AG09309 (cell line): ENCODE data around the gene COASY.
"Not testable (repeated sequence)": the region's sequence is repeated elsewhere in the genome, so short reads cannot be mapped to it uniquely, and the experiment has no call there.

Source experiments
- DNase-seq: peaks from one replicate; pipeline ENCODE4 v3.0.0-alpha.2; 2010; ENCODE audit warnings: low read depth
- H3K4me3 ChIP-seq: 2 replicates; pipeline ENCODE4 v1.5.1; 2011; ENCODE audit warnings: mild to moderate bottlenecking, low read depth, low read length, moderate library complexity; ENCODE audit not compliant: control insufficient read depth
- TF ChIP-seq, protein P1 (sequence below): IDR thresholded peaks from 2 replicates; pipeline ENCODE4 v1.5.1; 2011; ENCODE audit warnings: mild to moderate bottlenecking, low read depth, low read length, inconsistent platforms; ENCODE audit not compliant: insufficient read depth, control insufficient read depth; ENCODE audit errors: missing control alignments

COASY gene

DNA sequence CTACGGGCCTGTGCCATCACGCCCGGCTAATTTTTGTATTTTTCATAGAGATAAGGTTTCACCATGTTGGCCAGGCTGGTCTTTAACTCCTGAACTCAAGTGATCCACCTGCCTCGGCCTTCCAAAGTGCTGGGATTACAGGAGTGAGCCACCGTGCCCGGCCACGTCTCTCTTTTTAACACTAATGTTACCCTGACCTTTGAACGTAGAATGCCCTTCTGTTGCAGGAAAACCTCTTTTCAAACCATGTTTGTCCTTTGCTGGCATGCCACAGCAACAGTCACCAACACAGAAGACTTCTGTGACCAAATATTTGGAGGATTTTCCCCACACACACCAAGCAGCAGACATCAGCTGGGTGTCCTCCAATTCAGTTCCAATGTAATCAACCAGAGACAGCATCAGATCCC, 17.1 kb upstream of the COASY start:
- TF ChIP-seq, protein P1, sequence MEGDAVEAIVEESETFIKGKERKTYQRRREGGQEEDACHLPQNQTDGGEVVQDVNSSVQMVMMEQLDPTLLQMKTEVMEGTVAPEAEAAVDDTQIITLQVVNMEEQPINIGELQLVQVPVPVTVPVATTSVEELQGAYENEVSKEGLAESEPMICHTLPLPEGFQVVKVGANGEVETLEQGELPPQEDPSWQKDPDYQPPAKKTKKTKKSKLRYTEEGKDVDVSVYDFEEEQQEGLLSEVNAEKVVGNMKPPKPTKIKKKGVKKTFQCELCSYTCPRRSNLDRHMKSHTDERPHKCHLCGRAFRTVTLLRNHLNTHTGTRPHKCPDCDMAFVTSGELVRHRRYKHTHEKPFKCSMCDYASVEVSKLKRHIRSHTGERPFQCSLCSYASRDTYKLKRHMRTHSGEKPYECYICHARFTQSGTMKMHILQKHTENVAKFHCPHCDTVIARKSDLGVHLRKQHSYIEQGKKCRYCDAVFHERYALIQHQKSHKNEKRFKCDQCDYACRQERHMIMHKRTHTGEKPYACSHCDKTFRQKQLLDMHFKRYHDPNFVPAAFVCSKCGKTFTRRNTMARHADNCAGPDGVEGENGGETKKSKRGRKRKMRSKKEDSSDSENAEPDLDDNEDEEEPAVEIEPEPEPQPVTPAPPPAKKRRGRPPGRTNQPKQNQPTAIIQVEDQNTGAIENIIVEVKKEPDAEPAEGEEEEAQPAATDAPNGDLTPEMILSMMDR, result no peak

DNA sequence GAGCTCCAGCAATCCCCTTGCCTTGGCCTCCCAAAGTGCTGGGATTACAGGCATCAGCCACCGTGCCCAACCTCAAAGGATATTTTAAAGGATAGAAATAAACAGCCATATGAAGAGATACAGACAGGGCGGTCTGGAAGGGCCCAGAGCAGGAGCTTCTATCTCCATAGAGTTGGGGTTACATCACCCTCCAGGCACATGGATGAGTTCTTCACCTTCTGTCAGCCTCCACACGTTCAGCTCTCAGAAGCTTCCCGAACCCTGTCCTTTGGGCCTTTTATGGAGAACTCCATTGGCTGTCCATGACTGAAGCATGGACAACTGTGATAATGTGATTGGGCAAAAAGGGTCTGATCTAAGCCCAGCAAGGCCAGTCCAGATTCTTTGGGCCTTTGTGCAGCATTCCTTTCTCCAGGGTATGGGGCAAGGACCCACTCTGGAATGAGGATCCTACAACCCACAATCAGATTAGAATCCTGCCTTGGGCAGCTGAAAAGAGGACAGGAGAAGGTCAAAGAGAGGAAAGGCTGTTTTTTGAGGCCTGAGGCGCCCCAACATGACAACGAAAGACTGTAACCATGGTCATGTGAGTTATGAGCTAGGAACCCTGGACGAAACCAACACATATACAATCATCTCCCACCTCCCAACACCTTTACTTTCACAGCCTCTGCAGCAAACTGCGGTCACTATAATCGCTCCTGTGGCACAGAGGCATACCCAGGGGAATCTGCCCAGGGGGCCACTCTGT, 16.0 kb upstream of the COASY start:
- DNase-seq, H3K4me3 ChIP-seq: not testable (repeated sequence)

More for the DNA sequence above, 17.1 kb upstream of the COASY start:
- DNase-seq, result no peak
- no peak overlapping the region for H3K4me3 ChIP-seq

DNA sequence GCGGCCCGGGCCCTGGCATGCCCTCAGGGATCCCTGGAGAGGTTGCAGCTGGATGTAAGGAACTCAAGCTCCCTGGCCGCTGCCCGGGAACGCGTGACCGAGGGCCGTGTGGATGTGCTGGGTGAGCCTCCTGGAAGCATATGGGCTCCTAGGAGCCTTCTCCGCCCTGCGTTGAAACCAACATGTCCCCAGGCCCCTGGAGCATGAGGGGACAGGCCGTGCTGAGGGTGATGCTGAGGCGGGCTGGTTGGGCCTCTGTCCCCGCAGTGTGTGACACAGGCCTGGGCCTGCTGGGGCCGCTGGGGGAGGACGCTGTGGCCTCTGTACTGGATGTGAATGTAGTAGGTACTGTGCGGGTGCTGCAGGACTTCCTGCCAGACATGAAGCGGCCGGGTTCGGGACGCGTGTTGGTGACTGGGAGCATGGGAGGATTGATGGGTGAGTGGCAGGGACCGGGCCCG, 14.9 kb upstream of the COASY start:
- DNase-seq, result no peak
- H3K4me3 ChIP-seq, result no peak overlapping the region
- TF ChIP-seq, protein P1, result no peak

DNA sequence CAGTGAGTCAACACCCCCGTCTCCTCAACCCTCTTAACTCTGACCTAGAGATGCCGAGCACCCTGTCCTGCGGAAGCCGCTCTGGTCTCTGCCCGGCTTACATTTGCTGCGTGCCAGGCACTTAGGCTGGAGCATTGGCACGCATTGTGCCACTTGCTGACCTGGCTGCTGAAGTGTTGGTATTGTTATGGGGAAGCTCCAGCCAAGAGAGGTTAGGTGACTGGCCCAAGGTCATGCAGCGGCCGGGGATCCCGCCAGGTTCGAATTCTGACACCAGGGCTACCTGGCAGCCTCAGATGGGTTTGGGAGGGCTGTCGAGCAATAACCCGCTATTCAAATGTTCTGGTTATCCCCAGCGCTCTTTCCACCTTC, 14.3 kb upstream of the COASY start:
- no peak overlapping the region for H3K4me3 ChIP-seq
- TF ChIP-seq, protein P1, result no peak
- no peak for DNase-seq

DNA sequence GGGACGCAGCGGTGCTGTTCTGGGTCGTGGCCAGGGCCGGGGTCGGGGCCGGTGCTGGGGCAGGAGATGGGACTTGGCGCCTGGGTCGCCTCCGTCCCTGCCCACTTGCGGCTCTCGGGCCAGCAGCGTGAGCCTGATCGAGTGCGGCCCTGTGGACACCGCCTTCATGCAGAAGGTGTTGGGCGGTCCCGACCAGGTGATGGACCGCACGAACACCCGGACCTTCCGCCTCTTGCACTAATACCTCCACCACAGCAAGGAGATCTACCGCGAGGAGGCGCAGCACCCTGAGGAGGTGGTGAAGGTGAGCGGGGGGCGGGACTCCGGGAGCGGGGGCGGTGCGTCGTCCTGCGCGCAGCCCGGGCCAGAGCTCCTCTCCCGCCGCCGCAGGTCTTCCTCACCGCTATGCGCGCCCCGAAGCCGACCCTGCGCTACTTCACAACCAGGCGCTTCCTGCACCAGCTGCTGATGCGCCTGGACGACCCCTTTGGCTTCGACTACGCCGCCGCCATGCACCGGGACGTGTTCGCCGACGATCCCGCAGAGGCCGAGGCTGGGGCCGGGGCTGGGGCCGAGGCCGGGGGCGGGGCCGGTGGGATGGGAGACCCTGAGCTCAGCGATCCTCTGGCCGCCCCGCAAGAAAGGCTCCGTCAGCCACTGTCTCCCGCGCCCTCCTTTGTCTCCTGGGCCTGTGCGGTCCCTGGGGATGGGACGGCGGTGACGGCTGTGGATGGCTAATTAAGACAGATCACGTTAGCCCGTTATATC, 13.7 kb upstream of the COASY start:
- no peak overlapping the region for H3K4me3 ChIP-seq
- DNase-seq, result no peak
- TF ChIP-seq, protein P1, result no peak

DNA sequence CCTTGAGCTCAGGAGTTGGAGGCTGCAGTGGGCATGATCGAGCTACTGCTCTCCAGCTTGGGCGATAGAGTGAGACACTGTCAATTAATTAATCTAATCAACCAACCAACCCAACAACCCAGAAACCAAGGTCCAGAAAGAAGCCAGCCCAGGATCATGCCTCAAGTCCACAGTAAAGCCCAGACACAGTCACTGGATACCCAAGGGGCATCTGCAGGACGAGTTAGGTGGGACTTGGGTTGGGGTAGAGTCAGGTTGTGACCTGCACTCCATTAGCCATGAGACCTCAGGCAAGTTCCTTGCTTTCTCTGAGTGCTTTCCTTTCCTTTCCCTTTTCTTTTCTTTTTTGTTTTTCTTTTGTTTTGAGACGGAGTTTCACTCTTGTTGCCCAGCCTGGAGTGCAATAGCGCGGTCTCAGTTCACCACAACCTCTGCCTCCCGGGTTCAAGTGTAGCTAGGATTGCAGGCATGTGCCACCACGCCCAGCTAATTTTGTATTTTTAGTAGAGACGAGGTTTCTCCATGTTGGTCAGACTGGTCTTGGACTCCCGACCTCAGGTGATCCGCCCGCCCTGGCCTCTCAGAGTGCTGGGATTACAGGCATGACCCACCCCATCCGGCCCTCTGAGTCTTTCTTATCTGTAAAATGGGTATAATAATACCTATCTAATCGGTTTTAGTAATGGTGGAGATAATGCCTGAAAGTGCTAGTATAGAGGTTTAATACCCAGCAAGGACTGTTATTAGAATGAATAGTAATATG, 12.8 kb upstream of the COASY start:
- no peak overlapping the region for H3K4me3 ChIP-seq
- no peak for DNase-seq
- TF ChIP-seq, protein P1, result no peak

DNA sequence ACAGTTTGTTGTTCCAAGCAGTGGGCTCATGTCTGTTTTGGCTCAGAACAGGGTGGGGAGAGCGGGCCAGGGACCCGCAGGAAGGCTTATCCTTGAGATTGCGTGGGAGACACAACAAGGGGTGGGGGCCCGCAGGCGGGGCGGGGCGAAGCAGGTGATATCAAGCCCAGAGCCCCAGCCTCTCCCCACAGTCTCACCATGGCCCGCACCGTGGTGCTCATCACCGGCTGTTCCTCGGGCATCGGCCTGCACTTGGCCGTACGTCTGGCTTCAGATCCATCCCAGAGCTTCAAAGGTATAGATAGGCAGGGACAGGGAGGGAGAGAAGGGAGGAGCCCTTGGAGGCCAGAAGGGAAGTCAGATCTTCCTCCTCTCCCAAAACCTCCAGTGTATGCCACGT, 9.2 kb upstream of the COASY start, which contains the start of gene HSD17B1:
Gene HSD17B1 (plus strand): TSS at position 188 of the 400 bp plus-strand sequence. CDS start 11 bp downstream, at position 199.
- peak within 1 kb of the TSS; percentile 97 for H3K4me3 ChIP-seq
- DNase-seq, result not testable (repeated sequence)
